Erythroblast (primary cell): ENCODE measurements around the gene AMPD1.

Source experiments
- GATA1 ChIP-seq: IDR thresholded peaks from 2 replicates; pipeline ENCODE4 v1.6.1; 2011; ENCODE audit warnings: low read depth, mild to moderate bottlenecking, control low read depth, low read length, moderate library complexity
- POLR2A ChIP-seq: IDR thresholded peaks from 2 replicates; pipeline ENCODE4 v1.6.1; 2011; ENCODE audit warnings: mild to moderate bottlenecking, low read length

DNA sequence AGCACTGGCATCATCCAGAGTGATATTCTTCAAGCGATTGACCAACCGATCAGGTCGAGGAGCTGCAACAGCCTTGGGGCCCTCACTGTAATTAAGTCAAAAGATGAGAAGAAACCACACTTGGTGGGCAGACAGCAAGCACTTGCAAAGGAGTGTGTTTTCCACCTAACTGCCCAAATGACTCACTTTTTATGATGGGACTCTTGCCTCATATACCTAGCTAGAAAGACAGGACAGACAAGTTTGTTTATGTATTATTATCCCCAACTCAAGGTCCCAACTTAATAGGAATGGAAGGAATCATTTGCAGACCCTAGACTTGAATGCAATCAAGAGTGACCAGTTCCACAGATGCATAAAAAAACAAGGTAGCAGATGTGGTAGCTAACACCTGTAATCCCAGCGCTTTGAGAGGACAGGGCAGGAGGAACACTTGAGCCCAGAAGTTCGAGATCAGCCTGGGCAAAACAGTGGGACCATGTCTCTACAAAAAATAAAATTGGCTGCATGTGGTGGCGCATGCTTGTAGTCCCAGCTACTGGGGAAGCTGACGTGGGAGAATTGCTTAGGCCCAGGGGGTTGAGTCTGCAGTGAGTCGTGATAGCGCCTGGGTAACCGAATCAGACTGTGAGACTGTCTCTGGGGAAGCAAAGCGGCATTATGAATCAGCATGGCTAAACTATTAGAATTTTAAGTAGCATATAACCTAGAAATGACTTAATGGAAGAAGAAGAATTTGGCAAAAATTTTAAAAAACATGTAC lies 23.5 kb upstream of the AMPD1 start:
- TF ChIP-seq GATA1 (no peak), POLR2A (no peak)
